GM19372 (cell line): ENCODE data around the gene CDH9.

Experiments
- ATAC-seq: cut with Tn5 transposase; IDR thresholded peaks from one replicate; pipeline ENCODE4 v1.9.1; 2021; ENCODE audit warnings: mild to moderate bottlenecking, low read depth, moderate library complexity; ENCODE audit not compliant: unreplicated experiment

The CDH9 gene

GRCh38 chr5:27038476-27038875 lies at the start of gene CDH9:
Gene CDH9, minus strand, starts transcription at chr5:27038586. Its CDS starts 50,253 bp downstream, at chr5:26988333.
- no peak for ATAC-seq

DNA sequence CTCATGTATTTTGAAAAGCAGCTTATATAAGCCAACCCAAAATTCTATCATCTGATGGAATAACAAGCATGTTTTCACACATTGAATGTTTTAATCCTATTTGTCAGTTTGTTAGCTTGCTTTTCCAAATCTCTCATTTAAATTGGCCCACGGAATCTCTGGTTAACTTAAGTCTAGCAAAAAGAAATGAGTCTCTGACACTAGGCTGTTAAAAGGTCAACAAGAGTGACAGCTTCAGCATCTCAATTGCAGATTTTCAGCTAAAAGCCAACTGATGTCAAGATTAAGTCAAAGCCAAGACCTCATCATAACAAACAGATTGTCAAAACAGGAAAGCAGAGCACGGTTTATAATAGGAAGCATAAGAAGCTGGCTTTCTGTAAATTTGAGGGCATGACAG lies 49.4 kb upstream of the CDH9 start:
- no peak for ATAC-seq

- ATAC-seq, result no peak
Observed at GRCh38 chr5:27083449-27084415, 45.3 kb upstream of the CDH9 start.

DNA sequence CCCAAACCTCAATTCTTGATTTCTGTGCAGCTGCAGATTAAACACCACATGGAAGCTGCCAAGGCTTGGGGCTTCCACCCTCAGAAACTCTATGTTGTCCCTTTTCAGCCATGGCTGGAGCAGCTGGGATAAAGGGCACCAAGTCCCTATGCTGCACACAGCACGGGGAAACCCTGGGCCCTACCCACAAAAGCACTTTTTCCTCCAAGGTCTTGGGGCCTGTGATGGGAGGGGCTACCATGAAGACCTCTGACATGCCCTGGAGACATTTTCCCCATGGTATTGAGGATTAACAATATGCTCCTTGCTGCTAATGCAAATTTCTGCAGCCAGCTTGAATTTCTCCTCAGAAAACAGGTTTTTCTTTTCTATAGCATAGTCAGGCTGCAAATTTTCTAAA lies 41.8 kb upstream of the CDH9 start:
- ATAC-seq, result no peak

- ATAC-seq, result no peak
Observed at GRCh38 chr5:27062451-27062850, 24.1 kb upstream of the CDH9 start.

- no peak for ATAC-seq
Observed at GRCh38 chr5:27048510-27048909, 10.1 kb upstream of the CDH9 start.

- no peak for ATAC-seq
Observed at GRCh38 chr5:27041372-27041771, 3.0 kb upstream of the CDH9 start.

- ATAC-seq, result no peak
Observed at GRCh38 chr5:27034565-27034964, 3.8 kb downstream of the CDH9 start.

GRCh38 chr5:27026801-27027200 lies 11.6 kb downstream of the CDH9 start:
- ATAC-seq, result no peak

DNA sequence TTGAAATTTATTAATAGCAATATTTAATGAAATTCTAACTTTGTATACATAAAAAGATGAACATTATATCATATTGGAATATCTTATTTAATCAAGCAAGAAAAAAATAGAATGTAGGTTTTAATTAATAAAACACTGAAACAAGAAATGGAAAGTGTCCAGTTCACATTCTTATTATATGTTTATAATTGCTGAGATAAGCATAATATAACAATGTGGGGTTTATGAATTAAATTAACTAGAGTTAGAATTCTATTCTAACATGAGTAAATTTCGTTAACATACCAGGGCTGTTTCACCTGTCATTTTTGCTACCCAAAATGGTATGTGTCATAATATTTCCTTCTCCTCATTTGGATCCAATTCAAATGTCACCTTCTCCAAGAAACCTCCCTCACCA lies 12.3 kb downstream of the CDH9 start:
- no peak for ATAC-seq

- no peak for ATAC-seq
Observed at GRCh38 chr5:27021471-27021870, 16.9 kb downstream of the CDH9 start.

DNA sequence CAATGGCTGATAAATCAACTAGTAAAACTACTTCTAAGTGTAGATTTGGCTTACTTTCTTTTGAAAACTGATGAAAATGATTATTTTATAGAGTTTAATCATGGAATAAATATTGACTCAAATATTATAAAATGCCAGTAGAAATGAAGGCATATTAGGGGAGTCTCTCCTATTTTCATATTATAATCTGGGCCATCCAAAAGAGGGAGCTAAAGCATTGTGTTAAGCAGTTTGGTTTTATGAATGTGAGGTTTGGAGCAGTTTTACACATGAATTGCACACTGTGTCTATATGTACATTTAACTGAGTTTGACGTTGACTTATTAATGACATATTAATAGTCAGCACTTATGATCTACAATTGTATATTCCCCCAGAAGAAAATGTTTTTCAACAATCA lies 17.4 kb downstream of the CDH9 start:
- no peak for ATAC-seq

GRCh38 chr5:27015758-27016157 lies 22.6 kb downstream of the CDH9 start:
- no peak for ATAC-seq

- no peak for ATAC-seq
Observed at GRCh38 chr5:27011274-27011673, 27.1 kb downstream of the CDH9 start.

DNA sequence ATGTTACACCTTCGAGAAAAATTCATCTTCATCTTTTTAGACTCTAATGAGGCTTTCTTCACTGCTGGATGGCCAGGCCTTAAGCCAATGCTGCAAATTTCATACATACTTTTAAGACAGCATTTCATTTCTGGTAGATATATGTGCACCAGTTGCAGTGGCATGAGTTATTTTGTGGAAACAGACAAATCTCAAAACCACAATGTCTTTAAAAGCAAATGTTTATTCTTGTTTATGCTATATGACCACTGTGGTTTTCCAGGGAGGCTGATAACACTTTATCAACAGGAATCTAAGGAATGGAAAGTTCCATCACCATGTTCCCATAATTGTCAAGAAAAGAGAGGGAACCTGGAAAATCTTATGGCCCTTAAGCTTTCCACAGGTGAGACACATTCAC lies 27.7 kb downstream of the CDH9 start:
- ATAC-seq, result no peak

DNA sequence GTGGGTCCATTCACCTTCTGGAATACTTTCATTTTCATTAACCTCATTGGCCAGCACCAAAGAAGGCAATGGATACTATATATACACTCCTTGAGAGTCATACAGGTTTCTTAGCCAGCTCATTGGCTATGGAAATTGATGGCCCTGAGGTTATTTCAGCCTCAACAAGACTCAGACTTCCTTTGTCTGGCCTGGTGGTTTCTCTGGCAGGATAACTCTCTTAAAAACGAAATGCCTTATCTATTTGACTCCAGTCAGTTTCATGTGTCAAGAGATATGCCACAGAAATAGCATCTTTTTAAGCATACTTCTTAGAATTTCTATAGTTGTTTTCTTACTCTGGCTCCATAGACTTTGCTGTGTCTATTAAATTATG lies 28.9 kb downstream of the CDH9 start:
- ATAC-seq, result no peak

DNA sequence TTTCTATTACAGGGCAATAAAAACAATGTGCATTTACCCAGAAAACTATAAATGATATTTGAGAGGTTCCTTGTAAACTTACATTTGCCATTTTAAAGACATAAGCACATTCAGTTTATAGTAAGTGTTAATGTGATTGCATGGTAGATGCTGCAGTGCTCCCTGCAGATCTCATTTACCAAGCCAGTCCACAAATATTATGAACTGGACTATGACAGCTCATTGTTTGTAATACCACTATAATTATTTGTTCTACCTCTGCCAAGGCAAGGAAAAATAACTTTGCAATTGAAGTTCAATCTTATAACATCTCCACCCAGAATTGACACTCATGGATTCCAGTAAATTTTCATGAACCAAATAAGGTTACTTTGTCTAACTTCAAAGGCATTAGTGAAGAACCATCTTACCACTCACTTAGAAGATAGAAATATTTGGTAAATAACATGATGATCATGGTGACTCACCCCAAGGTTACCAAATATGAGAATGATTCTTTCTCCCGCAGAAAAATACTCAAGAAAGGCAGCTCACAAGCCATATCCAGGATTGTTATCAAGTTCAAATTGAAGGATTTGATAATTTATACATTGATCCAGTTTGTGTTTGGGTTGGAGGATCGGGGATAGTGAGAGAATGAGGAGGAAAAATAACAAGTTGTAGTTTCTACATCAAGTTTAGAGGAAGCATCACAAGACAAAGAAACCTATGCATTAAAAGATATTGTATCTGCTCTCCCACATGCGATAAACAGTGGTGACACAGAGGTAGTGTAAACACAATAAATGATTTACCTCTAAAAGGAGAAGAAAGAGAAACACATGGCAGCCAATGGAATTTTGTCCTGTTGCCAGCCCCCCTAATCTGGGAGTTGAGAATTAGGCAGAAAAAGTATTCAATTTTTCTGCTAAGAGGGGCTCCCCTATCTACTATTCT lies 29.5 kb downstream of the CDH9 start:
- ATAC-seq, result no peak

GRCh38 chr5:27007121-27007520 lies 31.3 kb downstream of the CDH9 start:
- ATAC-seq, result no peak

DNA sequence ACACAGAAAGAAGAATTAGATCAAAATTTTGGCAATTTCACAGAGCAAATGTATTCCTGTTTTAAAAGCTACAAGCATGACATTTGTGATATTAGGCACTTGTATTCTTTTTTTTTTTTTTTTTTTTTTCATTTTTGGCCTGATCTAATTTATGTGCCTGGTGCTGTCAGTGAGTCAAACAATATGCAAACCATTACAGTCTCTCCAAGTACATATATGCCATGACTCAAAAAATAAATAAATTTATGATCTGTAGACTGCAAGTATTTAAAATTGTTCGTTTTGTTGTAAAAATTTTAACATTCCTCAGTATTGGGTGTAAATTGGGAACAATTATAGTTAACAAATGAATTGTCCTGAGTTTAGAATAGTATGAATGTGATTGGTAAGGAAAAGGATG lies 51.4 kb downstream of the CDH9 start:
- no peak for ATAC-seq

- ATAC-seq, result no peak
Observed at GRCh38 chr5:26981750-26982149, 56.6 kb downstream of the CDH9 start.

DNA sequence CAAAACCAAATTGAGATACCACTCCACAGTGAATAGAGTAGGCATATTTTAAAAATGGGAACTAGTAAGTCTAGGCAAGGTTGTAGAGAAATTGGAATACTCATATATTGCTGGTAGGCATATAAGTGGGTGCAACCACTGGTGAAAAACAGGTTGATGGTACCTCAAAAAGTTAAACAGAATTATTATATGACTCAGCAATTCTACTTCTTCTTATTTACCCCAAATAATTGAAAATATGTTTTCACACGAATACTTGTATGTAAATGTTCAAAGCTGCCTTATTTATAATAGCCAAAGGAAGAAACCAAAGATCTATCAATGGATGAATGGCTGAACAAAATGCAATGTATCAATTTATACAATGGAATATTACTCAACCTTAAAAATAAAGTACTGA lies 79.1 kb downstream of the CDH9 start:
- no peak for ATAC-seq
